HEK293T (cell line): ENCODE measurements around the gene CD34.

Source experiments
- FOXA1 ChIP-seq: fragments of 450-650 bp; IDR thresholded peaks from 2 replicates; pipeline ENCODE4 v1.6.1; 2016; ENCODE audit warnings: mild to moderate bottlenecking
- FOXK2 ChIP-seq: fragments of 450-650 bp; IDR thresholded peaks from 2 replicates; pipeline ENCODE4 v1.6.1; 2016; ENCODE audit warnings: mild to moderate bottlenecking
- NFRKB ChIP-seq: fragments of 450-650 bp; IDR thresholded peaks from 2 replicates; pipeline ENCODE4 v1.6.1; 2016; ENCODE audit warnings: mild to moderate bottlenecking, moderate library complexity
- ZNF384 ChIP-seq: fragments of 450-650 bp; IDR thresholded peaks from 2 replicates; pipeline ENCODE4 v1.6.1; 2016

DNA sequence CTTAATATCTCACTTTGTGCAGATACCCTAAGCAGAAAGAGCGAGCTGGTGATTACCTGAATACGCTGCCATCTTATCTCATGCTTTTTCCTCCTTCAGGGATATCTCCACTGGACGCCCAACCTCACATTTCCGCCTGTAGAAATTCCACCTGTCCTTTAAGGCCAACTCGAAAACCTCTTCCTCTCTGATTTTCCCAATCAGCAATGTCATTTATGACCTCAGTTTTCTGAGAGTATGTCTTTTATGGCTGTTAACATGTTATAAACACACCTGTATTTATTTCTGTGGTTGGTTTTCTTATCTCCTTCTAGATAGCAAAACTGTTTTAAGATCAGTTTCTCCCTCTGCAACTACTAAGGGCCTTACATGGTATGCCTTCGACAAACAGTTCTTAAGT, 41.1 kb downstream of the CD34 start:
- TF ChIP-seq NFRKB (no peak), FOXK2 (no peak), ZNF384 (no peak), FOXA1 (no peak)
